Fibroblast of gingiva (primary cell): ENCODE measurements around the gene MAP4K2.

Experiments used
- DNase-seq: peaks from one replicate; pipeline ENCODE4 v3.0.0-alpha.2; 2011; ENCODE audit warnings: low read depth

The MAP4K2 gene

GRCh38 chr11:64813826-64814225 is 10.8 kb upstream of the MAP4K2 start:
- DNase-seq = no peak

- DNase-seq = no peak
Measured at GRCh38 chr11:64810891-64811272, 7.9 kb upstream of the MAP4K2 start.

GRCh38 chr11:64810271-64810890 is 7.4 kb upstream of the MAP4K2 start, which contains the start of gene MEN1:
Gene MEN1, minus strand, starts transcription at chr11:64810551. Its CDS starts 442 bp downstream, at chr11:64810109.
- peak; percentile 93 for DNase-seq

GRCh38 chr11:64809781-64810241 is 6.8 kb upstream of the MAP4K2 start:
- DNase-seq = no peak

GRCh38 chr11:64805481-64805880 is 2.5 kb upstream of the MAP4K2 start:
- DNase-seq = no peak

- no peak for DNase-seq
Measured at GRCh38 chr11:64804346-64805210, 1.6 kb upstream of the MAP4K2 start.

GRCh38 chr11:64803846-64804345 is 882 bp upstream of the MAP4K2 start:
- no peak for DNase-seq

- no peak for DNase-seq
Measured at GRCh38 chr11:64802370-64803157, 450 bp downstream of the MAP4K2 start.

- no peak for DNase-seq
Measured at GRCh38 chr11:64801561-64802369, 1.2 kb downstream of the MAP4K2 start.

GRCh38 chr11:64801158-64801464 is 1.9 kb downstream of the MAP4K2 start:
- no peak for DNase-seq

GRCh38 chr11:64800303-64801157 is 2.5 kb downstream of the MAP4K2 start:
- no peak for DNase-seq

GRCh38 chr11:64799623-64800302 is 3.3 kb downstream of the MAP4K2 start:
- DNase-seq = no peak

- DNase-seq = no peak
Measured at GRCh38 chr11:64799256-64799622, 3.8 kb downstream of the MAP4K2 start.

GRCh38 chr11:64796757-64797541 is 6.1 kb downstream of the MAP4K2 start:
- no peak for DNase-seq

GRCh38 chr11:64796047-64796756 is 6.8 kb downstream of the MAP4K2 start:
- DNase-seq = no peak

GRCh38 chr11:64794526-64794925 is 8.5 kb downstream of the MAP4K2 start:
- DNase-seq = no peak

GRCh38 chr11:64793271-64794160 is 9.5 kb downstream of the MAP4K2 start:
- no peak for DNase-seq

- no peak for DNase-seq
Measured at GRCh38 chr11:64792482-64792881, 10.5 kb downstream of the MAP4K2 start.
